ENCODE data around the gene LGALS9.

The LGALS9 gene

GRCh38 chr17:27590864-27591263, 40.1 kb upstream of the LGALS9 start:
- DNase-seq (ENCODE audit: extremely low spot score) = no peak
- TF ChIP-seq CTCF (IDR thresholded peaks at IDR 0.05; ENCODE audit: control extremely low read depth, extremely low read depth, low read depth, missing control alignments) = no peak
- POLR2A ChIA-PET = no interaction called here
- CTCF ChIA-PET = interaction anchor here (1.4 to 10.1 kb wide), 4 partner anchors 11 to 354 kb away, joined by 3 to 140 read pairs (median 3); no protein-coding TSS in a partner anchor

- no peak for DNase-seq (ENCODE audit: extremely low spot score)
- TF ChIP-seq CTCF (IDR thresholded peaks at IDR 0.05; ENCODE audit: control extremely low read depth, extremely low read depth, low read depth, missing control alignments) = no peak
- CTCF ChIA-PET = interaction anchor here (1.4 to 10.1 kb wide), 5 partner anchors 10 to 355 kb away, joined by 3 to 140 read pairs (median 3); no protein-coding TSS in a partner anchor
- POLR2A ChIA-PET = no interaction called here
Observed at GRCh38 chr17:27591986-27592385, 39.0 kb upstream of the LGALS9 start.

GRCh38 chr17:27593232-27593856, 37.6 kb upstream of the LGALS9 start:
- no peak for DNase-seq (ENCODE audit: extremely low spot score)
- ChIA-PET CTCF (interaction anchor here (2.1 to 10.1 kb wide), 2 partner anchors 8 to 13 kb away, joined by 6 to 140 read pairs; no protein-coding TSS in a partner anchor), POLR2A (no interaction called here)
- TF ChIP-seq CTCF (IDR thresholded peaks at IDR 0.05; ENCODE audit: control extremely low read depth, extremely low read depth, low read depth, missing control alignments) = no peak

GRCh38 chr17:27593857-27594255, 37.1 kb upstream of the LGALS9 start:
- no peak for TF ChIP-seq CTCF (IDR thresholded peaks at IDR 0.05; ENCODE audit: control extremely low read depth, extremely low read depth, low read depth, missing control alignments)
- POLR2A ChIA-PET = no interaction called here
- CTCF ChIA-PET = interaction anchor here (2.1 to 10.1 kb wide), 2 partner anchors 8 to 13 kb away, joined by 6 to 140 read pairs; no protein-coding TSS in a partner anchor
- no peak for DNase-seq (ENCODE audit: extremely low spot score)

- CTCF ChIA-PET = interaction anchor here (1.0 to 11.3 kb wide), 8 partner anchors 13 to 359 kb away, joined by 3 to 125 read pairs (median 6); no protein-coding TSS in a partner anchor
- no peak for TF ChIP-seq CTCF (IDR thresholded peaks at IDR 0.05; ENCODE audit: control extremely low read depth, extremely low read depth, low read depth, missing control alignments)
- POLR2A ChIA-PET = no interaction called here
- no peak for DNase-seq (ENCODE audit: extremely low spot score)
Observed at GRCh38 chr17:27595208-27595607, 35.8 kb upstream of the LGALS9 start.

- POLR2A ChIA-PET = interaction anchor here (0.5 kb wide), 1 partner anchor 138 kb away, joined by 7 read pairs; no protein-coding TSS in a partner anchor
- DNase-seq (ENCODE audit: extremely low spot score) = no peak
- CTCF ChIA-PET = interaction anchor here (1.0 to 11.3 kb wide), 8 partner anchors 12 to 360 kb away, joined by 3 to 125 read pairs (median 7); no protein-coding TSS in a partner anchor
- TF ChIP-seq CTCF (IDR thresholded peaks at IDR 0.05; ENCODE audit: control extremely low read depth, extremely low read depth, low read depth, missing control alignments) = no peak
Observed at GRCh38 chr17:27596096-27596495, 34.9 kb upstream of the LGALS9 start.
